Sigmoid colon (tissue), 4 donors: ENCODE measurements around the gene CPZ.

Source experiments
- CTCF ChIP-seq, 4 experiments: fragments of 450-650 bp in 3 of 4; fragments of 200-600 bp in 1 of 4; IDR thresholded peaks; one replicate each; pipeline ENCODE4 v1.5.1; 2016 to 2019; ENCODE audit warnings: antibody characterized with exemption in 4 of 4, mild to moderate bottlenecking in 3 of 4, moderate library complexity in 2 of 4
- EP300 ChIP-seq, 4 donors: sonication (generic); formaldehyde crosslinking; IDR thresholded peaks; one replicate each; pipeline ENCODE4 v1.6.1; 2017; ENCODE audit warnings: antibody characterized with exemption in 4 of 4
- POLR2AphosphoS5 ChIP-seq, 4 donors: sonication (generic); formaldehyde crosslinking; IDR thresholded peaks; one replicate each; pipeline ENCODE4 v1.6.1; 2017; ENCODE audit warnings: antibody characterized with exemption in 4 of 4

GRCh38 chr4:8643441-8643840, 50.9 kb downstream of the CPZ start:
- TF ChIP-seq EP300 (IDR thresholded peaks at IDR 0.05) (no peak), CTCF (IDR thresholded peaks at IDR 0.05) (no peak), POLR2AphosphoS5 (IDR thresholded peaks at IDR 0.05) (no peak)
